ENCODE results near the gene PDIA4.

The PDIA4 gene

GRCh38 chr7:148964483-148965267 lies 63.6 kb downstream of the PDIA4 start:
- no peak for DNase-seq

GRCh38 chr7:148963583-148964482 lies 64.5 kb downstream of the PDIA4 start:
- no peak for DNase-seq

GRCh38 chr7:148962823-148963582 lies 65.3 kb downstream of the PDIA4 start:
- no peak for DNase-seq

GRCh38 chr7:148962440-148962822 lies 65.9 kb downstream of the PDIA4 start:
- DNase-seq = no peak

GRCh38 chr7:148959726-148960125 lies 68.6 kb downstream of the PDIA4 start:
- DNase-seq = no peak

GRCh38 chr7:148958061-148958460 lies 70.2 kb downstream of the PDIA4 start:
- no peak for DNase-seq

GRCh38 chr7:148954766-148955165 lies 73.5 kb downstream of the PDIA4 start:
- DNase-seq = no peak

GRCh38 chr7:148953676-148954075 lies 74.6 kb downstream of the PDIA4 start:
- DNase-seq = no peak
